Middle frontal gyrus (tissue), 1 donor: ENCODE results near the gene CACNA1B.

ENCODE experiments used
- DNase-seq: peaks from one replicate; pipeline ENCODE4 v3.0.0-alpha.2; 2015; ENCODE audit warnings: low spot score; ENCODE audit errors: extremely low spot score

The CACNA1B gene

GRCh38 chr9:137978262-137978714 is 100.7 kb downstream of the CACNA1B start:
- no peak for DNase-seq

- no peak for DNase-seq
Observed at GRCh38 chr9:137982200-137982599, 104.6 kb downstream of the CACNA1B start.

GRCh38 chr9:137984005-137984404 is 106.4 kb downstream of the CACNA1B start:
- no peak for DNase-seq

- DNase-seq: no peak
Observed at GRCh38 chr9:137984520-137985257, 107.1 kb downstream of the CACNA1B start.

- no peak for DNase-seq
Observed at GRCh38 chr9:137985637-137986071, 108.1 kb downstream of the CACNA1B start.

GRCh38 chr9:137986268-137987099 is 108.9 kb downstream of the CACNA1B start:
- no peak for DNase-seq

- DNase-seq: no peak
Observed at GRCh38 chr9:137987244-137988030, 109.9 kb downstream of the CACNA1B start.

GRCh38 chr9:137988051-137988450 is 110.5 kb downstream of the CACNA1B start:
- DNase-seq: no peak

GRCh38 chr9:137988701-137989100 is 111.1 kb downstream of the CACNA1B start:
- no peak for DNase-seq

GRCh38 chr9:137989156-137989555 is 111.6 kb downstream of the CACNA1B start:
- no peak for DNase-seq

GRCh38 chr9:137989999-137990715 is 112.6 kb downstream of the CACNA1B start:
- no peak for DNase-seq

GRCh38 chr9:138003485-138004190 is 126.1 kb downstream of the CACNA1B start:
- no peak for DNase-seq

- DNase-seq: no peak
Observed at GRCh38 chr9:138006576-138007233, 129.1 kb downstream of the CACNA1B start.

- no peak for DNase-seq
Observed at GRCh38 chr9:138007566-138007917, 130.0 kb downstream of the CACNA1B start.

- DNase-seq: no peak
Observed at GRCh38 chr9:138007918-138008841, 130.6 kb downstream of the CACNA1B start.

GRCh38 chr9:138009016-138009802 is 131.6 kb downstream of the CACNA1B start:
- DNase-seq: no peak

GRCh38 chr9:138009803-138010690 is 132.5 kb downstream of the CACNA1B start:
- DNase-seq: no peak
